HepG2 (cell line): ENCODE measurements around the gene ADPRM.

Source experiments
- CTCF ChIP-seq: sonication (generic); formaldehyde crosslinking; IDR thresholded peaks from 2 replicates; pipeline ENCODE4 v1.5.0; 2020; ENCODE audit warnings: mild to moderate bottlenecking, missing genetic modification reagents, moderate library complexity
- EHMT2 ChIP-seq: fragments of 200-600 bp; sonication (generic); IDR thresholded peaks from 2 replicates; pipeline ENCODE4 v1.7.0; 2017; ENCODE audit warnings: antibody characterized with exemption, low read depth, low read length, borderline replicate concordance
- FOXA1 ChIP-seq, 2 experiments: fragments of 450-650 bp in 1 of 2; sonication (generic) in 1 of 2; formaldehyde crosslinking in 1 of 2; IDR thresholded peaks; 2 replicates each; pipeline versions ENCODE4 v1.4.0 to v1.6.1; 2016 to 2020; ENCODE audit warnings: missing genetic modification reagents in 1 of 2
- LCORL ChIP-seq, 2 experiments: fragments of 450-650 bp in 1 of 2; sonication (generic) in 1 of 2; formaldehyde crosslinking in 1 of 2; IDR thresholded peaks; 2 replicates each; pipeline versions ENCODE4 v1.5.0 to v1.6.1; 2017 to 2020; ENCODE audit warnings: antibody characterized with exemption in 1 of 2, missing genetic modification reagents in 1 of 2
- SP4 ChIP-seq: sonication (generic); formaldehyde crosslinking; IDR thresholded peaks from 2 replicates; pipeline ENCODE4 v1.8.1; 2023; ENCODE audit warnings: mild to moderate bottlenecking, missing genetic modification reagents

- no peak for TF ChIP-seq CTCF (CRISPR knock-in tag)
- no peak for TF ChIP-seq SP4
- no peak for TF ChIP-seq FOXA1 (IDR thresholded peaks at IDR 0.05)
- TF ChIP-seq FOXA1 (CRISPR knock-in tag; IDR thresholded peaks at IDR 0.05) = no peak
- TF ChIP-seq EHMT2 = no peak
- no peak for TF ChIP-seq LCORL (IDR thresholded peaks at IDR 0.05)
- no peak for TF ChIP-seq LCORL (CRISPR knock-in tag; IDR thresholded peaks at IDR 0.05)
Measured at GRCh38 chr17:10663231-10663630, 34.2 kb upstream of the ADPRM start.
